ENCODE results near the gene RPS6KA2.

RPS6KA2 gene

GRCh38 chr6:166657531-166657930 lies 30.5 kb upstream of the RPS6KA2 start:
- no peak for DNase-seq (ENCODE audit: low read depth, low spot score)
- no peak overlapping the region for H3K4me3 ChIP-seq (ENCODE audit: low read depth, low read length)
- CTCF ChIA-PET = no interaction called here
- POLR2A ChIA-PET = no interaction called here
- no peak for TF ChIP-seq CTCF (IDR thresholded peaks at IDR 0.05; ENCODE audit: insufficient read depth, low read length, missing control alignments)

GRCh38 chr6:166656230-166657151 lies 29.4 kb upstream of the RPS6KA2 start:
- DNase-seq (ENCODE audit: low read depth, low spot score) = no peak
- POLR2A ChIA-PET = no interaction called here
- no peak overlapping the region for H3K4me3 ChIP-seq (ENCODE audit: low read depth, low read length)

GRCh38 chr6:166655713-166656229 lies 28.7 kb upstream of the RPS6KA2 start:
- no peak for DNase-seq (ENCODE audit: low read depth, low spot score)
- no peak for TF ChIP-seq CTCF (IDR thresholded peaks at IDR 0.05; ENCODE audit: insufficient read depth, low read length, missing control alignments)
- no peak overlapping the region for H3K4me3 ChIP-seq (ENCODE audit: low read depth, low read length)
- ChIA-PET POLR2A (no interaction called here), CTCF (no interaction called here)

More at GRCh38 chr6:166656230-166657151, 29.4 kb upstream of the RPS6KA2 start:
- TF ChIP-seq CTCF (IDR thresholded peaks at IDR 0.05; ENCODE audit: insufficient read depth, low read length, missing control alignments) = no peak
- CTCF ChIA-PET = no interaction called here

GRCh38 chr6:166655251-166655650 lies 28.2 kb upstream of the RPS6KA2 start:
- H3K4me3 ChIP-seq (ENCODE audit: low read depth, low read length) = no peak overlapping the region
- TF ChIP-seq CTCF (IDR thresholded peaks at IDR 0.05; ENCODE audit: insufficient read depth, low read length, missing control alignments) = no peak
- POLR2A ChIA-PET = no interaction called here
- DNase-seq (ENCODE audit: low read depth, low spot score) = no peak
- CTCF ChIA-PET = no interaction called here

GRCh38 chr6:166654573-166654972 lies 27.5 kb upstream of the RPS6KA2 start:
- CTCF ChIA-PET = no interaction called here
- TF ChIP-seq CTCF (IDR thresholded peaks at IDR 0.05; ENCODE audit: insufficient read depth, low read length, missing control alignments) = no peak
- no peak overlapping the region for H3K4me3 ChIP-seq (ENCODE audit: low read depth, low read length)
- DNase-seq (ENCODE audit: low read depth, low spot score) = no peak
- POLR2A ChIA-PET = no interaction called here

GRCh38 chr6:166653639-166653941 lies 26.5 kb upstream of the RPS6KA2 start:
- H3K4me3 ChIP-seq (ENCODE audit: low read depth, low read length) = no peak overlapping the region
- CTCF ChIA-PET = no interaction called here
- no peak for TF ChIP-seq CTCF (IDR thresholded peaks at IDR 0.05; ENCODE audit: insufficient read depth, low read length, missing control alignments)
- POLR2A ChIA-PET = no interaction called here
- DNase-seq (ENCODE audit: low read depth, low spot score) = no peak

Measured in AG04449 (cell line).